GM23248 (cell line): ENCODE results near the gene HSH2D. TPM values are rescaled to one million over a fixed set of nuclear protein-coding genes. Genes with fewer than 3 reads are reported as not detected.

Experiments
- DNase-seq: peaks from one replicate; pipeline ENCODE4 v3.0.0-alpha.2; 2015
- H2AFZ ChIP-seq: fragments of 200-600 bp; sonication (generic); 2 replicates; pipeline ENCODE4 v1.6.1; 2016; ENCODE audit warnings: antibody characterized with exemption
- H3F3A ChIP-seq: fragments of 200-600 bp; sonication (generic); 2 replicates; pipeline ENCODE4 v1.6.1; 2016; ENCODE audit warnings: mild to moderate bottlenecking, antibody characterized with exemption, mixed run types; ENCODE audit not compliant: insufficient read depth
- H3K27ac ChIP-seq: fragments of 200-600 bp; sonication (generic); 2 replicates; pipeline ENCODE4 v1.5.1; 2016; ENCODE audit warnings: mild to moderate bottlenecking
- H3K27me3 ChIP-seq: fragments of 200-600 bp; sonication (generic); replicated peaks from 2 replicates; pipeline ENCODE4 v1.6.1; 2016; ENCODE audit warnings: mild to moderate bottlenecking; ENCODE audit not compliant: insufficient read depth
- H3K36me3 ChIP-seq: fragments of 200-600 bp; sonication (generic); 2 replicates; pipeline ENCODE4 v1.6.1; 2016; ENCODE audit warnings: low read depth, mild to moderate bottlenecking
- H3K4me1 ChIP-seq: fragments of 200-600 bp; sonication (generic); 2 replicates; pipeline ENCODE4 v1.6.1; 2016; ENCODE audit warnings: mild to moderate bottlenecking; ENCODE audit not compliant: insufficient read depth
- H3K4me2 ChIP-seq: fragments of 200-600 bp; sonication (generic); one replicate; pipeline ENCODE4 v1.6.1; 2016; ENCODE audit warnings: mild to moderate bottlenecking; ENCODE audit not compliant: unreplicated experiment
- H3K4me3 ChIP-seq: fragments of 200-600 bp; sonication (generic); 2 replicates; pipeline ENCODE4 v1.5.1; 2016; ENCODE audit warnings: mild to moderate bottlenecking
- H3K79me2 ChIP-seq: fragments of 200-600 bp; sonication (generic); 2 replicates; pipeline ENCODE4 v1.6.1; 2016; ENCODE audit warnings: mild to moderate bottlenecking; ENCODE audit not compliant: insufficient read depth
- H3K9ac ChIP-seq: fragments of 200-600 bp; sonication (generic); 2 replicates; pipeline ENCODE4 v1.6.1; 2016; ENCODE audit warnings: mild to moderate bottlenecking
- H3K9me2 ChIP-seq: fragments of 200-600 bp; sonication (generic); 2 replicates; pipeline ENCODE4 v1.6.1; 2016; ENCODE audit warnings: mixed run types, mild to moderate bottlenecking, moderate library complexity; ENCODE audit not compliant: insufficient read depth
- H3K9me3 ChIP-seq: fragments of 200-600 bp; sonication (generic); one replicate; pipeline ENCODE4 v1.6.1; 2017; ENCODE audit warnings: low read depth
- H4K20me1 ChIP-seq: fragments of 200-600 bp; sonication (generic); 2 replicates; pipeline ENCODE4 v1.6.0; 2016; ENCODE audit not compliant: insufficient read depth
- EZH2 ChIP-seq: fragments of 200-600 bp; sonication (generic); IDR thresholded peaks from 2 replicates; pipeline ENCODE4 v1.6.1; 2018; ENCODE audit warnings: antibody characterized with exemption, mild to moderate bottlenecking; ENCODE audit not compliant: insufficient read depth, poor library complexity, severe bottlenecking
- EZH2phosphoT487 ChIP-seq: fragments of 200-600 bp; sonication (generic); IDR thresholded peaks from 2 replicates; pipeline ENCODE4 v1.6.1; 2018; ENCODE audit warnings: antibody characterized with exemption, moderate library complexity, mild to moderate bottlenecking, low read depth; ENCODE audit not compliant: insufficient read depth
- WGBS, 2 experiments: methylation state at CpG; one replicate each; pipeline ENCODE4 v1.1.6; 2015 to 2017; ENCODE audit warnings: low lambda C conversion rate in 2 of 2, low coverage in 1 of 2; ENCODE audit errors: missing lambda C conversion rate in 2 of 2; 5-methylcytosine and 5-hydroxymethylcytosine counted together
- in situ Hi-C: fragments of 300-500 bp; cut with MboI; formaldehyde crosslinking; loops from 2 replicates; pipeline ENCODE4 v1.15.0; 2020
- polyA plus RNA-seq: library from polyadenylated mRNA; unstranded; fragments of >200 nt; fragmentation: Nextera tagmentation; extraction: Ambion mirVana; gene quantifications from 2 replicates; pipeline ENCODE4 v1.2.1, GENCODE V29; 2016
- total RNA-seq: library from RNA; depleted of rRNA; stranded (reverse); fragments of >200 nt; shearing (Covaris generic); gene quantifications from 2 replicates; pipeline ENCODE4 v1.2.3, GENCODE V29; 2014

Gene HSH2D
- total and polyA plus RNA-seq, 2 experiments from 2014 or later = not detected

- H4K20me1 ChIP-seq = no peaks in the 10 kb centered on the region
- H3K36me3 ChIP-seq = no peaks in the 10 kb centered on the region
- in situ Hi-C loops = no loop called here
- H3K79me2 ChIP-seq = no peaks in the 10 kb centered on the region
- H3K27ac ChIP-seq = no peak overlapping the region
- H3K4me2 ChIP-seq = no peak overlapping the region
- no peaks in the 10 kb centered on the region for H3K27me3 ChIP-seq
- peaks cover 10% of the 10 kb centered on the region for H3K4me1 ChIP-seq
- no peak overlapping the region for H3K4me3 ChIP-seq
- H3K9me3 ChIP-seq = no peaks in the 10 kb centered on the region
- no peak overlapping the region for H3K9ac ChIP-seq
- no peaks in the 10 kb centered on the region for H3K9me2 ChIP-seq
- TF ChIP-seq EZH2phosphoT487 (no peak), EZH2 (no peak)
- no peak overlapping the region for H2AFZ ChIP-seq
- H3F3A ChIP-seq = peaks cover 13% of the 10 kb centered on the region
- peak; percentile 61 for DNase-seq
- 48 to 52% methylated on average over 3 of the region's 3 CpGs for WGBS, 2 experiments
Observed at GRCh38 chr19:16161840-16162239, 18.4 kb downstream of the HSH2D start.

DNA sequence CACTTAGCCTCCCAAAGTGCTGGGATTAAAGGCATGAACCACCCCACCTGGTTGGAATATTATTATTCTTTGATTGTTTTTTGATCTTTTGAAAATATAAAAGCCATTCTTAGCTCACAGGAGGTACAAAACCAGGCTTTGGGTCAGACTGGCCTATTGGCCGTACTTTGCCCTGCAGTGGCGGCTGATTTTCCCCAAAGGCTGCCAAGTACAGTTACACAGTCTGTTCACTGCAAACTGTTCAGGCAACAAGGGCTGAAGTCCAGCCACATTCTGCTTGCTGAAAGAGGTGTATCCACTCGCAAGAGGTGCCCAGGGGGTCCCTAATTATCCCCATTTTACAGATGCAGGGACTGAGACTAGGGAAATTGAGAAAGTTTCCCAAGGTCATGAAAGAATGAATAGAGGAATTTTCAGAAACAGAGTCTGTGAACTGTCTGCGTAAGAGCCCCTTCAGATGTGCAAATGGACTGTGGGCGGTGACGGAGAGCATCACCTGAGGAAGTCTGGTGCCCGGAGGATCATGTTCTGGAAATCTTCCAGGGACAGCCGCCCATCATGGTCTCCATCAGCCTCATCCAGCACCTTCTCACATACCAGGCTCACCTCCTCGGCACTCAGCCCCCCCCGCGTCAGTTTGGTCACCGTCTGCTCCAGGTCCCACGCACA lies 20.9 kb downstream of the HSH2D start:
- Histone ChIP-seq H3K4me2 (no peak overlapping the region), H3K9me3 (no peaks in the 10 kb centered on the region), H3K9me2 (no peaks in the 10 kb centered on the region), H2AFZ (no peak overlapping the region), H3K4me3 (no peak overlapping the region), H3F3A (peaks cover 13% of the 10 kb centered on the region), H3K9ac (no peak overlapping the region), H3K4me1 (peaks cover 10% of the 10 kb centered on the region), H4K20me1 (no peaks in the 10 kb centered on the region), H3K36me3 (no peaks in the 10 kb centered on the region), H3K79me2 (no peaks in the 10 kb centered on the region), H3K27me3 (no peaks in the 10 kb centered on the region), H3K27ac (no peak overlapping the region)
- WGBS, 2 experiments = 82 to 90% methylated on average over 13 of the region's 13 CpGs
- in situ Hi-C loops = no loop called here
- no peak for TF ChIP-seq EZH2phosphoT487
- TF ChIP-seq EZH2 = no peak
- DNase-seq = no peak

- DNase-seq = no peak
- Histone ChIP-seq H3K9me3 (no peaks in the 10 kb centered on the region), H3K4me1 (peaks cover 3% of the 10 kb centered on the region), H3K36me3 (no peaks in the 10 kb centered on the region), H3K9me2 (no peaks in the 10 kb centered on the region), H4K20me1 (no peaks in the 10 kb centered on the region), H3K4me3 (no peak overlapping the region), H3K27me3 (no peaks in the 10 kb centered on the region), H2AFZ (no peak overlapping the region), H3F3A (peaks cover 8% of the 10 kb centered on the region), H3K4me2 (no peak overlapping the region), H3K9ac (no peak overlapping the region), H3K27ac (no peak overlapping the region), H3K79me2 (no peaks in the 10 kb centered on the region)
- no peak for TF ChIP-seq EZH2
- no peak for TF ChIP-seq EZH2phosphoT487
- in situ Hi-C loops = no loop called here
- 88 to 100% methylated on average over 1 of the region's 1 CpG for WGBS, 2 experiments
Observed at GRCh38 chr19:16166417-16166816, 22.9 kb downstream of the HSH2D start.

DNA sequence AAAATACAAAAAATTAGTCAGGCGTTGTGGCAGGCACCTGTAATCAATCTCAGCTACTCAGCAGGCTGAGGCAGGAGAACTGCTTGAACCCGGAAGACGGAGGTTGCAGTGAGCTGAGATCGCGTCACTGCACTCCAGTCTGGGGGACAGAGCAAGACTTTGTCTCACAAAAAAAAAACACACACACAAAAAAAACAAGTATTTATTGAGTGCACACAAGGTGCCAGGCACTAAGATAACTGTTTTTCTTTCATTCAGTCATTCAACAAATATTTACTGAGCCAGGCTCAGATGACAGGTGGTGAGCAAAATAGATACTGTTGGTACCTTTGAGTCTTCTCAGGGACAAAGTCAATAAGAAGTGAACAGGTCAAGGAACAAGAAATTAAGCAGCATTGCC lies 23.6 kb downstream of the HSH2D start:
- H4K20me1 ChIP-seq = no peaks in the 10 kb centered on the region
- TF ChIP-seq EZH2 (no peak), EZH2phosphoT487 (no peak)
- no peak overlapping the region for H2AFZ ChIP-seq
- no peaks in the 10 kb centered on the region for H3K9me3 ChIP-seq
- in situ Hi-C loops = no loop called here
- H3K9ac ChIP-seq = no peak overlapping the region
- 82 to 88% methylated on average over 5 of the region's 5 CpGs for WGBS, 2 experiments
- H3F3A ChIP-seq = peaks cover 4% of the 10 kb centered on the region
- no peak for DNase-seq
- H3K27ac ChIP-seq = no peak overlapping the region
- no peaks in the 10 kb centered on the region for H3K27me3 ChIP-seq
- H3K4me3 ChIP-seq = no peak overlapping the region
- H3K79me2 ChIP-seq = no peaks in the 10 kb centered on the region
- no peaks in the 10 kb centered on the region for H3K4me1 ChIP-seq
- no peaks in the 10 kb centered on the region for H3K9me2 ChIP-seq
- H3K36me3 ChIP-seq = no peaks in the 10 kb centered on the region
- H3K4me2 ChIP-seq = no peak overlapping the region
